Measurements from ENCODE around the gene PLA2G15. TPM values are rescaled to one million over a fixed set of nuclear protein-coding genes. Genes with fewer than 3 reads are reported as not detected.
"Not testable (repeated sequence)": the region's sequence is repeated elsewhere in the genome, so short reads cannot be mapped to it uniquely, and the experiment has no call there.

The PLA2G15 gene
- total RNA-seq, 2 experiments from 2014 or later: 8.6 to 9.4 TPM

DNA sequence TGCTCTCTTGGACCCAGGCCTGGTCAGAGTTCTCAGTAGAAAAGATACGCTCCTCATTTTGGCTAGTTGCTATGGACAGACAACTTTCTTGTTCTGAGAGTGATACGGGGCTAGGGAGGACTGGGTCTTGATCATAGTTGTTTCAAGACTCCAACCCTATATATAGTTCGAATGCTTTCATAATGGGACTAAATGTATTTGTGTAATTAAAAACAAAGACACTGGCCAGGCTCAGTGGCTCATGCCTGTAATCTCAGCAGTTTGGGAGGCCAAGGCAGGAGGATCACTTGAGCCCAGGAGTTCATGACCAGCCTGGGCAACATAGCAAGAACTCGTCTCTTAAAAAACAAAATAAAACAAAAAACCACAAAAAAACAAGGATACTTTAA lies 36.9 kb downstream of the PLA2G15 start:
- Mint-ChIP-seq H3K27ac (peak overlapping the region; percentile 74), H3K36me3 (ENCODE audit: low read depth) (peaks cover 61% of the 10 kb centered on the region), H3K4me1 (ENCODE audit: low read depth) (peaks cover 75% of the 10 kb centered on the region), H3K27me3 (ENCODE audit: low read depth) (no peaks in the 10 kb centered on the region), H3K9me3 (ENCODE audit: insufficient read depth) (no peaks in the 10 kb centered on the region), H3K4me3 (no peak overlapping the region)
- ChIA-PET POLR2A (no interaction called here), CTCF (interaction anchor here (15.7 kb wide), 1 partner anchor 18 kb away, joined by 346 read pairs; the partner anchor contains the start of gene SLC7A6)
- DNase-seq (no peak), ATAC-seq (no peak)

DNA sequence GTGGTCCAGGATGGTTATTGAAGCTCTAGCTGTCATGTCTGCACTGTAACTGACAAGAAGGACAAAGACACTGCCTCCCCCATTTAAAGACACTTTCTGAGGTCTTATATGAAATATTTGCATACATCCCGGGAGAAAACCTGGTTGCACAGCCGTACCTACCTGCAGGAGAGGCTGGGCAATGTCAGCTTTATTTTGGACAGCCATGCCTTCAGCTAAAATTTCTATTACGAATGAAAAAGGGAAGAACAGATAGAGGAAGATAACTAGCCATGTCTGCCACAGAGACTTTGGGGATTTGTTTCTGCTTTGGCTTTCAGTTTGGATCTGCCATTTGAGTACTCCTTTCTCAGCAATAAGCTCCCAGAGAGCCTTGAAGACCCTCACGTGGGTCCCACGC lies 38.2 kb downstream of the PLA2G15 start:
- H3K4me1 Mint-ChIP-seq (ENCODE audit: low read depth): peaks cover 87% of the 10 kb centered on the region
- H3K27ac Mint-ChIP-seq: peak overlapping the region; percentile 84
- ATAC-seq (no peak), DNase-seq (no peak)
- peak overlapping the region; percentile 58 for H3K4me3 Mint-ChIP-seq
- no peaks in the 10 kb centered on the region for H3K27me3 Mint-ChIP-seq (ENCODE audit: low read depth)
- H3K36me3 Mint-ChIP-seq (ENCODE audit: low read depth): peaks cover 74% of the 10 kb centered on the region
- no peaks in the 10 kb centered on the region for H3K9me3 Mint-ChIP-seq (ENCODE audit: insufficient read depth)
- ChIA-PET POLR2A (interaction anchor here (1.1 to 4.5 kb wide), 4 partner anchors 9 to 28 kb away, joined by 7 to 55 read pairs (median 14); partner anchors contain the start of genes PRMT7, SLC7A6 and SLC7A6OS), CTCF (interaction anchor here (1.3 to 15.7 kb wide), 8 partner anchors 8 to 237 kb away, joined by 3 to 346 read pairs (median 6); partner anchors contain the start of genes PRMT7, SLC7A6 and SLC7A6OS)

DNA sequence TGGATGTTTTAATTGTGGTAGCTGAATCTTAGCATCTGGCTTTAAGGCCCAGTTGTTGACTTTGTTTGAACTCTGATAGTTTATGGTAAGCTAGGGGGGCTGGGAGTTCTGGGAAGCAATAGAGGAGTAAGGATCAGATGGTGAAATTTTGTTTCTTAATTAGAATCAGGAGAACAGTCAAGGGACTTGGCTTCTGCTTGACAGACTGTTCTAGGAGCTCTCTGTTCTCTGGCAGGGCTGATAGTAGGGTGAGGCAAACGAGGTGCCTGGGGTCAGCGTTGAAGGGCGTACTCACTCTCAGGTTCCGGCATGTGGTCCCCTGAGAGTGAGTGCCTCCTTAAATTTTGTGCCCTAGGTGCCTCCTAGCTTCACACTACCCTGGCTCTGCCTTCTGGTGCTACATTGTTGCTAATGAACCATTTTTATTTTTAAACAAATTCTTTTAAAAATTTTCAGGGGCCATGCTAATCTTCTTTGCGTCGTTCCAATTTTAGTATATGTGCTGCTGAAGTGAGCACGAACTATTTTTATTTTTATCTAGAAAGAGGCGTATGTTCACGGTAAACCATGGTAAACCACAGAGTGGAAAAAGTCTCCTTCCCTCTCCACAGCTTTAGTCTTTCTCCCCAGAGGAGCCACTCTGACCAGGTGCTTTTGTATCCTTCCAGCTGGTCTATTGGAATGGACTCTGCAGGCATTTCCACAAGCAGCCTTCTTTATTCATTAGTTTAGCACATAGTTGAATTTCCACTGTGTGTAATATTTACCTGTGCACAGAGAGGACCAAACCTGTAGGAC lies 38.8 kb downstream of the PLA2G15 start:
- peak; percentile 52 for DNase-seq
- Mint-ChIP-seq H3K4me1 (ENCODE audit: low read depth) (peaks cover 91% of the 10 kb centered on the region), H3K27me3 (ENCODE audit: low read depth) (no peaks in the 10 kb centered on the region), H3K36me3 (ENCODE audit: low read depth) (peaks cover 75% of the 10 kb centered on the region), H3K9me3 (ENCODE audit: insufficient read depth) (no peaks in the 10 kb centered on the region), H3K27ac (peak overlapping the region; percentile 84), H3K4me3 (peak overlapping the region; percentile 58)
- CTCF ChIA-PET: interaction anchor here (1.3 to 15.7 kb wide), 9 partner anchors 9 to 237 kb away, joined by 3 to 346 read pairs (median 4); partner anchors contain the start of genes PRMT7, SLC7A6 and SLC7A6OS
- POLR2A ChIA-PET: interaction anchor here (0.7 to 4.5 kb wide), 7 partner anchors 8 to 35 kb away, joined by 3 to 55 read pairs (median 7); partner anchors contain the start of genes PRMT7, SLC7A6 and SLC7A6OS
- ATAC-seq: peak; percentile 43

DNA sequence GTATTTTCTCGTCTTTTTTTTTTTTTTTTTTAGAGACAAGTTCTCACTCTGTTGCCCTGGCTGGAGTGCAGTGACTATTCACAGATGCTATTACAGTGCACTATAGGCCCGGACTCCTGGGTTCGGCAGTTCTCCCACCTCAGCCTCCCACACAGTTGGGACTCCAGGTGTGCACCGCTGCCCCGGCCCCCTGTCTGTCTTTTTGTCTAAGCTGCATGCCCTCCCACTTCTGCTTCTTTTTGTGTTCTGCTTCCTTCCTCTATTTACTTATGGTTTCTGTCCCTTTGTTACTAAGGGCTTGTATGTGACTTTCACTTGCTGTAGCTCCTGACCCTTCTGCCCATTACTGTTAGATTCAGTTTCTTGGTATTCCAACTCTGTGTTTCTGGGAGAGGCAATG lies 39.7 kb downstream of the PLA2G15 start:
- peaks cover 75% of the 10 kb centered on the region for H3K36me3 Mint-ChIP-seq (ENCODE audit: low read depth)
- ATAC-seq (peak; percentile 3), DNase-seq (peak; percentile 37)
- peaks cover 92% of the 10 kb centered on the region for H3K4me1 Mint-ChIP-seq (ENCODE audit: low read depth)
- ChIA-PET CTCF (interaction anchor here (0.7 to 15.7 kb wide), 11 partner anchors 10 to 244 kb away, joined by 3 to 346 read pairs (median 4); partner anchors contain the start of genes PRMT7, SLC7A6 and SLC7A6OS), POLR2A (interaction anchor here (0.7 to 4.5 kb wide), 8 partner anchors 9 to 34 kb away, joined by 3 to 55 read pairs (median 8); partner anchors contain the start of genes PRMT7, SLC7A6 and SLC7A6OS)
- H3K9me3 Mint-ChIP-seq (ENCODE audit: insufficient read depth): no peaks in the 10 kb centered on the region
- H3K27ac Mint-ChIP-seq: peak overlapping the region; percentile 84
- no peaks in the 10 kb centered on the region for H3K27me3 Mint-ChIP-seq (ENCODE audit: low read depth)
- H3K4me3 Mint-ChIP-seq: peak overlapping the region; percentile 58

DNA sequence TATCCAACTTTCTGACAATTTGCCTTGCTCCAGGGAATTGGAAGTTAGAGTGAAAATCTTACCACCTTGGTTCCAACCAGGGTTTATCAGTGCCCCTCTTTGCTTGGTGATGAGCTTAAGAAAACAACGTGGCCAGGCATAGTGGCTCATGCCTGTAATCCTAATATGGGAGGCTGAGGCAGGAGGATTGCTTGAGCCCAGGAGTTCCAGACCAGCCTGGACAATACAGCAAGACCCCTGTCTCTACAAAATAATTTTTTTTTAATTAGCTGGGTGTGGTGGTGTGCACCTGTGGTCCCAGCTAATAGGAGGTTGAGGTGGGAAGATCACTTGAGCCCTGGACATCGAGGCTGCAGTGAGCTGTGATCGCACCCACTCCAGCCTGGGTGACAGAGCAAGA lies 40.5 kb downstream of the PLA2G15 start:
- no peaks in the 10 kb centered on the region for H3K9me3 Mint-ChIP-seq (ENCODE audit: insufficient read depth)
- DNase-seq: no peak
- H3K4me1 Mint-ChIP-seq (ENCODE audit: low read depth): peaks cover 95% of the 10 kb centered on the region
- H3K27me3 Mint-ChIP-seq (ENCODE audit: low read depth): no peaks in the 10 kb centered on the region
- H3K27ac Mint-ChIP-seq: peak overlapping the region; percentile 84
- POLR2A ChIA-PET: interaction anchor here (0.6 to 4.5 kb wide), 7 partner anchors 10 to 70 kb away, joined by 3 to 55 read pairs (median 9); partner anchors contain the start of genes PRMT7, SLC7A6 and SLC7A6OS
- peak overlapping the region; percentile 66 for H3K4me3 Mint-ChIP-seq
- CTCF ChIA-PET: interaction anchor here (0.6 to 15.7 kb wide), 10 partner anchors 11 to 245 kb away, joined by 3 to 346 read pairs (median 3); partner anchors contain the start of genes PRMT7, SLC7A6 and SLC7A6OS
- ATAC-seq: no peak
- peaks cover 78% of the 10 kb centered on the region for H3K36me3 Mint-ChIP-seq (ENCODE audit: low read depth)

DNA sequence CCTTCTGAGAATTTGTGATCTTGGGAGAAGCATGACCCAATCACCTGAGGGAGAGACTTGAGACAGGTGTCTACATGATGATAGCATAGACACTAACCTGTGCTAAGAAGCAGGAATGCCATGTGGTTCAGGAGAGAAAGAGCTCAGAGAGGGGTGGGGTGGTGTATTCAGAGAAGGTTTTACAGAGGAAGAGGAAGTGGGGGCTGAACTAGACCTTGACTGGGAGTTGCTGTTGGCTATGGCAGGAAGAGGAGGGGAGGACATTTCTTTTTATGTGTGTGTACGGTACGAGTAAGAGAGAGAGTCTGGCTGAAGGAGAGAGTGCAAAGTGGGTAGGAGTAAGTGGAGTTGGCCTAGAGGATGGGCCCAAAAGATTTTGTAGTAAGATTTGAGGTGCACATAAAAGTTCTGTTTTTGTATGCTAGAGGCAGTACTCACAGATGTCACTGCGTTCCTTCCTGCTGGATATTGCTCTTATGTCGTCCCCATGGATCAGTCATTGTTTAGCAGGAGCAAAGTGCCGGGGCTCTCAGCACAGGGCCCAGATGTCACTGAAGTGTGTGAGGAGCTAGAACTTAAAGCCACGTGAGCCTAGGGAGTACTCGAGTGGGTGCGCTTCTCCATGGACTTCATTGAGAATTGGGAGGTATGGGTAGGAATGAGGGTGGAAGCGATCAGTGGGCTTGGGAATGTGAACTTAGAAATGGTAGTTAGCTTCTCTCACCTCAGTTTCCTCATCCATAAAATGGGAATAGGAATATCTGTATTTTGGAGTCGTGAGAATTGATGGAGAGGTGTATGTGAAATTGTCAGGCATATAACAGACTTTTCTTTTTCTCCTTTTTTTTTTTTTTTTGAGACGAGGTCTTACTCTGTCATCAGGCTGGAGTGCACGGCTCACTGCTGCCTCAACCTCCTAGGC lies 41.2 kb downstream of the PLA2G15 start:
- H3K4me1 Mint-ChIP-seq (ENCODE audit: low read depth): peaks cover 95% of the 10 kb centered on the region
- H3K36me3 Mint-ChIP-seq (ENCODE audit: low read depth): peaks cover 79% of the 10 kb centered on the region
- ChIA-PET CTCF (interaction anchor here (1.2 to 15.7 kb wide), 5 partner anchors 11 to 42 kb away, joined by 3 to 346 read pairs (median 27); partner anchors contain the start of genes PRMT7, SLC7A6 and SLC7A6OS), POLR2A (interaction anchor here (0.5 to 4.5 kb wide), 7 partner anchors 10 to 206 kb away, joined by 3 to 55 read pairs (median 9); partner anchors contain the start of genes PRMT7, SLC7A6 and SLC7A6OS)
- ATAC-seq (peak; percentile 47), DNase-seq (peak; percentile 64)
- no peaks in the 10 kb centered on the region for H3K9me3 Mint-ChIP-seq (ENCODE audit: insufficient read depth)
- H3K27me3 Mint-ChIP-seq (ENCODE audit: low read depth): no peaks in the 10 kb centered on the region
- peak overlapping the region; percentile 84 for H3K27ac Mint-ChIP-seq
- peak overlapping the region; percentile 66 for H3K4me3 Mint-ChIP-seq

DNA sequence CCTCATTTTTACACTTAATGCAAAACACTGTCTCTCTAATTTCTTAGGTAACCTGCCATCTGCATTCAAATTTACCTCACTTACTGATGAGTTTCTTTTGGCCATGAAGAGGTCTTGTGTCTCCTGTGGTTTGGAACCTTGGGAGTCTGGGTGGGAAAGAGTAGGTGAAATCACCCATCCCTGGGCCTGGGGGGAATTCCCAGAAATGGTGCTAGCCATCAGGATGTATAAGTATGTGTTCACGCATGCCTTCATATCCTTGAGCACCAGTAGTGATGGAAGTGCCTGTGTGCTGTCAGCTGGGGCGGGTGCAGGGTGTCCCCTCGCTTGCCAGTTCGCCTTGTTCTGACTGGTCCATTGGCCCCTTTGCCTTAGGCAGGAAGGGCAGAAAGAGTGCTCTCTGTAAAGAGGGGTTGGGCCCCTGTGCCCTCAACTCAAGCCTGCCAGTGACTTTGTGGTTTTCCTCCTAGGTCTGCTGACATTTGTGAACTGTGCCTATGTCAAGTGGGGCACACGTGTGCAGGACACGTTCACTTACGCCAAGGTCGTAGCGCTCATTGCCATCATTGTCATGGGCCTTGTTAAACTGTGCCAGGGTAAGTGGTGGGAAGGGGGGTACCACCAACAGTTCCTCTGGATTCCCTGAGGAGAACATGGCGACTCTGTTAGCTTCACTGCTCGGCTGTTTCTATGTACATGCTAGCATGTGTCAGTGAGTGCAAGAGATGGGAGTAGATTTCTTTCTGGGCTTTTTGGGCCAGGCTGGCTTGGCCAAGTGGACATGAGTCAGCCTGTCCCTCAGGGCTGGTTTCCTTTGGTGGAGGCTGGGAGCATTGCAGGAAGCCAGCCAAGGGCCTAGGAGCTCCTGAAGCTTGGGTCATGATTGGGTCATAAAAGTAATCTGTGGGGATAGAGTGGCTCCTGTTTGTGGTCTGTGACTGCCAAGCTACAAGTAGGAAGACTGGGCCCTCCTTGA lies 42.4 kb downstream of the PLA2G15 start:
- ATAC-seq: peak; percentile 8

DNA sequence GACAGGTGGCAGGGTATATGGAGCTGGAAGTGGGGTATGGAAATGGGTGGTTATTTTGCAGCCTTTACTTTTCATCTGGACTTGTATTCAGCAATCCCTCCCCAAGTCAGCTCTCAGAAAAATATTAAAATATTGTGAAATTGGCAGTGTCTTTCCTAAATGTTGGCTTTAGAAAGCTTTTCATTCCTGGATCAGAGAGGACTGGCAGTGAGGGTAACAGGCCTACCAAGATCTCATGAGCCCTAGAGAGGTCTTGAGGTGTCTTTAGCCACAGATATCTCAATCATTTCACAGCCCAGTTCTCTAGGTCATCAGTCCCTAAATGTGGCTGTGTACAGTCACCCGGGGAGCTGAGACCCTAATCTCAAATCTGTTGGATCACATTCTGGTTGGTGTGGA lies 43.1 kb downstream of the PLA2G15 start:
- Mint-ChIP-seq H3K36me3 (ENCODE audit: low read depth) (peaks cover 76% of the 10 kb centered on the region), H3K4me1 (ENCODE audit: low read depth) (peaks cover 90% of the 10 kb centered on the region), H3K4me3 (peak overlapping the region; percentile 46), H3K9me3 (ENCODE audit: insufficient read depth) (no peaks in the 10 kb centered on the region), H3K27ac (peak overlapping the region; percentile 84), H3K27me3 (ENCODE audit: low read depth) (no peaks in the 10 kb centered on the region)
- DNase-seq: no peak
- ATAC-seq: no peak
- ChIA-PET POLR2A (interaction anchor here (1.0 to 2.0 kb wide), 5 partner anchors 12 to 25 kb away, joined by 3 to 9 read pairs (median 5); partner anchors contain the start of genes PRMT7, SLC7A6 and SLC7A6OS), CTCF (interaction anchor here (0.8 to 15.7 kb wide), 9 partner anchors 10 to 222 kb away, joined by 3 to 346 read pairs (median 3); partner anchors contain the start of genes PRMT7, SLC7A6 and SLC7A6OS)

More for the DNA sequence above, 42.4 kb downstream of the PLA2G15 start:
- Mint-ChIP-seq H3K27ac (peak overlapping the region; percentile 84), H3K27me3 (ENCODE audit: low read depth) (no peaks in the 10 kb centered on the region), H3K4me3 (peak overlapping the region; percentile 46), H3K9me3 (ENCODE audit: insufficient read depth) (no peaks in the 10 kb centered on the region), H3K36me3 (ENCODE audit: low read depth) (peaks cover 78% of the 10 kb centered on the region), H3K4me1 (ENCODE audit: low read depth) (peaks cover 94% of the 10 kb centered on the region)
- ChIA-PET CTCF (interaction anchor here (0.8 to 15.7 kb wide), 10 partner anchors 11 to 223 kb away, joined by 3 to 346 read pairs (median 4); partner anchors contain the start of genes PRMT7, SLC7A6 and SLC7A6OS), POLR2A (interaction anchor here (1.0 to 4.5 kb wide), 6 partner anchors 11 to 24 kb away, joined by 3 to 55 read pairs (median 6); partner anchors contain the start of genes PRMT7, SLC7A6 and SLC7A6OS)
- DNase-seq: peak; percentile 53

DNA sequence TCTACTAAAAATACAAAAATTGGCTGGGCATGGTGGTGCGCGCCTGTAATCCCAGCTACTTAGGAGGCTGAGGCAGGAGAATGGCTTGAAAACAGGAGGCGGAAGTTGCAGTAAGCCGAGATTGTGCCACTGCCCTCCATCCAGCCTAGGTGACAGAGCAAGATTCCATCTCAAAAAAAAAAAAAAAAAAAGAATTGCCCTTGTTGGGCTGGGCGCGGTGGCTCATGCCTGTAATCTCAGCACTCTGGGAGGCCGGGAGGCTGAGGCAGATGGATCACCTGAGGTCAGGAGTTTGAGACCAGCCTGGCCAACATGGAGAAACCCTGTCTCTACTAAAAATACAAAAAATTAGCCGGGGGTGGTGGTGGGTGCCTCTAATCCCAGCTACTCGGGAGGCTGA lies 43.6 kb downstream of the PLA2G15 start:
- Mint-ChIP-seq H3K27ac (peak overlapping the region; percentile 84), H3K36me3 (ENCODE audit: low read depth) (peaks cover 75% of the 10 kb centered on the region), H3K4me1 (ENCODE audit: low read depth) (peaks cover 89% of the 10 kb centered on the region)
- H3K27me3 Mint-ChIP-seq (ENCODE audit: low read depth); ATAC-seq; H3K9me3 Mint-ChIP-seq (ENCODE audit: insufficient read depth); H3K4me3 Mint-ChIP-seq; DNase-seq: not testable (repeated sequence)
- ChIA-PET CTCF (interaction anchor here (0.9 to 15.7 kb wide), 9 partner anchors 12 to 222 kb away, joined by 3 to 346 read pairs (median 6); partner anchors contain the start of genes PRMT7, SLC7A6 and SLC7A6OS), POLR2A (interaction anchor here (1.0 to 2.0 kb wide), 5 partner anchors 11 to 22 kb away, joined by 3 to 9 read pairs (median 5); partner anchors contain the start of genes PRMT7 and SLC7A6OS)
